NCI-H2107 treated with DMSO at 0.1 percent for 48 hours (cell line): ENCODE measurements around the gene GFM2.
"Not testable (repeated sequence)": the region's sequence is repeated elsewhere in the genome, so short reads cannot be mapped to it uniquely, and the experiment has no call there.

Experiments
- DNase-seq: peaks from one replicate; lab custom pipeline; 2025; ENCODE audit not compliant: unreplicated experiment; lab: John Stamatoyannopoulos, UW

The GFM2 gene

GRCh38 chr5:74766849-74767578 lies at the start of gene GFM2, which contains the start of gene NSA2:
Gene GFM2 (minus strand): TSS chr5:74767117. CDS start chr5:74763742, 3,375 bp downstream.
Gene NSA2 (plus strand): TSS chr5:74767249. CDS start chr5:74767361, 112 bp downstream.
- peak; percentile 39 for DNase-seq

GRCh38 chr5:74810915-74811314 lies 44.0 kb upstream of the GFM2 start:
- DNase-seq = no peak

GRCh38 chr5:74801941-74802340 lies 35.0 kb upstream of the GFM2 start:
- DNase-seq = no peak

GRCh38 chr5:74801197-74801596 lies 34.3 kb upstream of the GFM2 start:
- DNase-seq = no peak

- DNase-seq = no peak
These were observed 32.3 kb upstream of the GFM2 start for GRCh38 chr5:74798977-74799911.

- not testable (repeated sequence) for DNase-seq
These were observed 24.8 kb upstream of the GFM2 start for GRCh38 chr5:74791669-74792068.

- DNase-seq = no peak
These were observed 20.5 kb upstream of the GFM2 start for GRCh38 chr5:74787424-74787823.

GRCh38 chr5:74786851-74787250 lies 19.9 kb upstream of the GFM2 start:
- DNase-seq = no peak

- DNase-seq = no peak
These were observed 11.7 kb upstream of the GFM2 start for GRCh38 chr5:74778609-74779008.

GRCh38 chr5:74772359-74772758 lies 5.4 kb upstream of the GFM2 start:
- no peak for DNase-seq

GRCh38 chr5:74767579-74767913 lies 629 bp upstream of the GFM2 start:
- DNase-seq = no peak

- DNase-seq = no peak
These were observed 484 bp downstream of the GFM2 start for GRCh38 chr5:74766418-74766848.

- no peak for DNase-seq
These were observed 988 bp downstream of the GFM2 start for GRCh38 chr5:74765929-74766328.

- no peak for DNase-seq
These were observed 1.7 kb downstream of the GFM2 start for GRCh38 chr5:74765201-74765600.

GRCh38 chr5:74763504-74763903 lies 3.4 kb downstream of the GFM2 start:
- DNase-seq = no peak

GRCh38 chr5:74762599-74762998 lies 4.3 kb downstream of the GFM2 start:
- no peak for DNase-seq

- no peak for DNase-seq
These were observed 5.7 kb downstream of the GFM2 start for GRCh38 chr5:74761241-74761640.

GRCh38 chr5:74748742-74749141 lies 18.2 kb downstream of the GFM2 start:
- not testable (repeated sequence) for DNase-seq

GRCh38 chr5:74738406-74738805 lies 28.5 kb downstream of the GFM2 start:
- DNase-seq = no peak

GRCh38 chr5:74736759-74737158 lies 30.2 kb downstream of the GFM2 start:
- no peak for DNase-seq

- no peak for DNase-seq
These were observed 41.6 kb downstream of the GFM2 start for GRCh38 chr5:74725331-74725730.

GRCh38 chr5:74722271-74722670 lies 44.6 kb downstream of the GFM2 start:
- no peak for DNase-seq
